Astrocyte (in vitro differentiated cells and primary cell): ENCODE data around the gene C19orf44. TPM values are rescaled to one million over a fixed set of nuclear protein-coding genes. Genes with fewer than 3 reads are reported as not detected.

ENCODE experiments used
- DNase-seq: peaks from one replicate; pipeline ENCODE4 v3.0.0-alpha.2; 2010; ENCODE audit warnings: low read depth
- FAIRE-seq: peaks from 2 replicates; lab custom pipeline; 2011; peaks lifted over from hg19 to GRCh38; lab: Jason Lieb, UNC
- H2AFZ ChIP-seq: 2 replicates; pipeline ENCODE4 v1.6.0; 2012; ENCODE audit warnings: low read depth, low read length, inconsistent platforms
- H3K27ac ChIP-seq: 2 replicates; pipeline ENCODE4 v1.5.1; 2011; ENCODE audit warnings: low read depth, low read length, inconsistent platforms
- H3K27me3 ChIP-seq: 2 replicates; pipeline ENCODE4 v1.6.0; 2011; ENCODE audit warnings: low read length, inconsistent platforms; ENCODE audit not compliant: insufficient read depth
- H3K36me3 ChIP-seq: 2 replicates; pipeline ENCODE4 v1.5.1; 2011; ENCODE audit warnings: low read length, inconsistent platforms; ENCODE audit not compliant: insufficient read depth
- H3K4me1 ChIP-seq: 2 replicates; pipeline ENCODE4 v1.5.1; 2011; ENCODE audit warnings: low read length, inconsistent platforms; ENCODE audit not compliant: insufficient read depth
- H3K4me2 ChIP-seq: 2 replicates; pipeline ENCODE4 v1.6.0; 2012; ENCODE audit warnings: low read length, inconsistent platforms
- H3K4me3 ChIP-seq: 2 replicates; pipeline ENCODE4 v1.5.1; 2011; ENCODE audit warnings: low read depth, mild to moderate bottlenecking, low read length, inconsistent platforms; ENCODE audit not compliant: insufficient read depth
- H3K79me2 ChIP-seq: 2 replicates; pipeline ENCODE4 v1.6.0; 2012; ENCODE audit warnings: mild to moderate bottlenecking, low read length, inconsistent platforms; ENCODE audit not compliant: insufficient read depth
- H3K9ac ChIP-seq: 2 replicates; pipeline ENCODE4 v1.6.0; 2012; ENCODE audit warnings: mild to moderate bottlenecking, low read length, inconsistent platforms
- H3K9me3 ChIP-seq: 2 replicates; pipeline ENCODE4 v1.5.1; 2012; ENCODE audit warnings: low read depth, mild to moderate bottlenecking, low read length, inconsistent platforms; ENCODE audit not compliant: insufficient read depth
- H4K20me1 ChIP-seq: 2 replicates; pipeline ENCODE4 v1.6.0; 2012; ENCODE audit warnings: low read length, inconsistent platforms; ENCODE audit not compliant: insufficient read depth
- H3K27ac Mint-ChIP-seq: one replicate; pipeline ENCODE4 v1.8.0; 2021; ENCODE audit warnings: mild to moderate bottlenecking, mixed read lengths; ENCODE audit not compliant: unreplicated experiment
- H3K27me3 Mint-ChIP-seq: one replicate; pipeline ENCODE4 v1.8.0; 2021; ENCODE audit warnings: low read depth, mixed read lengths; ENCODE audit not compliant: unreplicated experiment
- H3K36me3 Mint-ChIP-seq: one replicate; pipeline ENCODE4 v1.8.0; 2021; ENCODE audit warnings: low read depth, mixed read lengths; ENCODE audit not compliant: unreplicated experiment
- H3K4me1 Mint-ChIP-seq: one replicate; pipeline ENCODE4 v1.8.0; 2021; ENCODE audit warnings: low read depth, mixed read lengths; ENCODE audit not compliant: unreplicated experiment
- H3K4me3 Mint-ChIP-seq: one replicate; pipeline ENCODE4 v1.8.0; 2021; ENCODE audit warnings: mild to moderate bottlenecking, moderate library complexity, mixed read lengths; ENCODE audit not compliant: unreplicated experiment
- H3K9me3 Mint-ChIP-seq: one replicate; pipeline ENCODE4 v1.8.0; 2021; ENCODE audit warnings: mild to moderate bottlenecking, mixed read lengths; ENCODE audit not compliant: unreplicated experiment
- EZH2 ChIP-seq: IDR thresholded peaks from 2 replicates; pipeline ENCODE4 v1.6.1; 2012; ENCODE audit warnings: mild to moderate bottlenecking, low read length, inconsistent platforms; ENCODE audit not compliant: insufficient read depth
- total RNA-seq: library from RNA; stranded (reverse); gene quantifications from 2 replicates; pipeline ENCODE4 v1.2.1, GENCODE V29; 2021
- TF ChIP-seq, protein P1 (sequence below): IDR thresholded peaks from 2 replicates; pipeline ENCODE4 v1.5.1; 2011; ENCODE audit warnings: low read depth, mild to moderate bottlenecking, inconsistent platforms, low read length, moderate library complexity; ENCODE audit not compliant: insufficient read depth

C19orf44 gene
- total RNA-seq, 1 donor from 2014 or later, result 5.0 TPM

DNA sequence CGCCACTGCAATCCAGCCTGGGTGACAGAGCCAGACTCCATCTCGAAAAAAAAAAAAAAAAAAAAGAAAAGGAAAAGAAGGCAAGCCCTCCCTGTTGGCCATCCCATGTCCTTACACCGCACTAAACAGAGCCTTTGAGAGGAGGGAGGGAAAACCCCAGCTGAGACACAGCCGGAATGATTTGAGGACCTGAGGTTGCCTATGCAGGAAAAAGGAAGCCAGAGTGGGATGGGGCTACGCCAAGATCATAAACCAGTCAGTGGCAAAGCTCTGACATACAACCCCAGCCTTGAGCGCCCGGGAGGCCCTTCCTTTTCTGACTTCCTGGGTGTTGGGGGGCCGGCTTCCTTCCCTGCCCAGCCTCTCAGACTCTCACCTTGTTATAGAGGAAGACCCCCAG lies 58.6 kb downstream of the C19orf44 start:
- H3K27ac ChIP-seq, result no peak overlapping the region
- no peak overlapping the region for H2AFZ ChIP-seq
- TF ChIP-seq EZH2, result no peak
- TF ChIP-seq, protein P1, sequence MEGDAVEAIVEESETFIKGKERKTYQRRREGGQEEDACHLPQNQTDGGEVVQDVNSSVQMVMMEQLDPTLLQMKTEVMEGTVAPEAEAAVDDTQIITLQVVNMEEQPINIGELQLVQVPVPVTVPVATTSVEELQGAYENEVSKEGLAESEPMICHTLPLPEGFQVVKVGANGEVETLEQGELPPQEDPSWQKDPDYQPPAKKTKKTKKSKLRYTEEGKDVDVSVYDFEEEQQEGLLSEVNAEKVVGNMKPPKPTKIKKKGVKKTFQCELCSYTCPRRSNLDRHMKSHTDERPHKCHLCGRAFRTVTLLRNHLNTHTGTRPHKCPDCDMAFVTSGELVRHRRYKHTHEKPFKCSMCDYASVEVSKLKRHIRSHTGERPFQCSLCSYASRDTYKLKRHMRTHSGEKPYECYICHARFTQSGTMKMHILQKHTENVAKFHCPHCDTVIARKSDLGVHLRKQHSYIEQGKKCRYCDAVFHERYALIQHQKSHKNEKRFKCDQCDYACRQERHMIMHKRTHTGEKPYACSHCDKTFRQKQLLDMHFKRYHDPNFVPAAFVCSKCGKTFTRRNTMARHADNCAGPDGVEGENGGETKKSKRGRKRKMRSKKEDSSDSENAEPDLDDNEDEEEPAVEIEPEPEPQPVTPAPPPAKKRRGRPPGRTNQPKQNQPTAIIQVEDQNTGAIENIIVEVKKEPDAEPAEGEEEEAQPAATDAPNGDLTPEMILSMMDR, result no peak
- peaks cover 58% of the 10 kb centered on the region for H4K20me1 ChIP-seq
- H3K36me3 ChIP-seq, result peaks cover 30% of the 10 kb centered on the region
- H3K4me1 ChIP-seq, result no peaks in the 10 kb centered on the region
- Mint-ChIP-seq H3K4me1 (peaks cover 6% of the 10 kb centered on the region), H3K27ac (no peak overlapping the region), H3K4me3 (no peak overlapping the region), H3K9me3 (no peaks in the 10 kb centered on the region), H3K27me3 (no peaks in the 10 kb centered on the region), H3K36me3 (peaks cover 24% of the 10 kb centered on the region)
- H3K9me3 ChIP-seq, result no peaks in the 10 kb centered on the region
- FAIRE-seq (no peak), DNase-seq (no peak)
- no peaks in the 10 kb centered on the region for H3K27me3 ChIP-seq
- no peak overlapping the region for H3K4me2 ChIP-seq
- H3K9ac ChIP-seq, result no peak overlapping the region
- H3K4me3 ChIP-seq, result no peak overlapping the region
- H3K79me2 ChIP-seq, result no peaks in the 10 kb centered on the region

DNA sequence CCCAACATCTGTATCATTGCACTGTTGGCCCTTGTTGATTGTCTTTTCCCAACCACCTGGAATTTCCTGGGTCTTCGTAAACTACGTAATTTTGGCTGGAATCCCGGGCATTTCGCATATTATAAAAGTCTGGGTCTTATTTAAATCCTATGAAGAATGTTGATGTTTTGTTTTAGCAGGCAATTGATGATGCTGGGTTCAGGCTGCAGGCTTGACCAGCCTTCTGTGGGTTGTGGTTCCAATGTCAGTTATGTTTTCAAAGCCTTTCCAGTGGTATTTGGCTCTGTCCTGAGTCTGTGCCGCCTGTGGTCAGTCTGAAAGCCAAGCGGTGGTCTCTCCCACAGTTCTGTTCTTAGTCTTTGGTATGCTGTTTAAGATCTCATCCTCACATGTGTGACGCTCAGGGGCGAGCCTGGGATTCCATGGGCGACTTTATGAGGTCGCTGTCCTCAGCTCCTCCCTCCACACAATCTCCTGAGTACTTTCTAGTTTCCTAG lies 63.6 kb downstream of the C19orf44 start:
- peaks cover 20% of the 10 kb centered on the region for H3K36me3 Mint-ChIP-seq
- no peaks in the 10 kb centered on the region for H3K9me3 Mint-ChIP-seq
- Histone ChIP-seq H2AFZ (no peak overlapping the region), H3K36me3 (peaks cover 48% of the 10 kb centered on the region), H3K79me2 (peaks cover 5% of the 10 kb centered on the region), H3K4me3 (no peak overlapping the region), H3K27ac (peak overlapping the region; percentile 70), H3K4me2 (no peak overlapping the region), H3K9me3 (no peaks in the 10 kb centered on the region), H3K27me3 (no peaks in the 10 kb centered on the region), H3K9ac (peak overlapping the region; percentile 40), H4K20me1 (peaks cover 51% of the 10 kb centered on the region), H3K4me1 (no peaks in the 10 kb centered on the region)
- DNase-seq, result peak; percentile 65
- H3K4me1 Mint-ChIP-seq, result peaks cover 9% of the 10 kb centered on the region
- H3K27ac Mint-ChIP-seq, result peak overlapping the region; percentile 38
- FAIRE-seq, result no peak
- H3K27me3 Mint-ChIP-seq, result no peaks in the 10 kb centered on the region
- TF ChIP-seq EZH2, result no peak
- TF ChIP-seq, protein P1, result no peak
- peak overlapping the region; percentile 9 for H3K4me3 Mint-ChIP-seq

- H3K9me3 ChIP-seq, result no peaks in the 10 kb centered on the region
- Mint-ChIP-seq H3K27ac (no peak overlapping the region), H3K36me3 (peaks cover 21% of the 10 kb centered on the region), H3K27me3 (no peaks in the 10 kb centered on the region), H3K9me3 (no peaks in the 10 kb centered on the region), H3K4me1 (peaks cover 9% of the 10 kb centered on the region), H3K4me3 (no peak overlapping the region)
- H3K27me3 ChIP-seq, result no peaks in the 10 kb centered on the region
- H4K20me1 ChIP-seq, result peaks cover 47% of the 10 kb centered on the region
- DNase-seq, result no peak
- no peak overlapping the region for H3K27ac ChIP-seq
- FAIRE-seq, result no peak
- TF ChIP-seq, protein P1, result no peak
- no peak for TF ChIP-seq EZH2
- H3K79me2 ChIP-seq, result peaks cover 8% of the 10 kb centered on the region
- no peak overlapping the region for H3K9ac ChIP-seq
- peaks cover 50% of the 10 kb centered on the region for H3K36me3 ChIP-seq
- no peak overlapping the region for H2AFZ ChIP-seq
- no peaks in the 10 kb centered on the region for H3K4me1 ChIP-seq
- no peak overlapping the region for H3K4me2 ChIP-seq
- no peak overlapping the region for H3K4me3 ChIP-seq
Measured at GRCh38 chr19:16561382-16561781, 65.2 kb downstream of the C19orf44 start.
